Measurements from ENCODE around the gene RBM17. TPM values are rescaled to one million over a fixed set of nuclear protein-coding genes. Genes with fewer than 3 reads are reported as not detected.

Gene RBM17
- total RNA-seq, 1 experiment from 2014 or later, result 124 TPM

- Mint-ChIP-seq H3K4me1 (peaks cover 38 to 42% of the 10 kb centered on the region in 2 experiments), H3K9me3 (no peaks in the 10 kb centered on the region), H3K27ac (peak overlapping the region; percentile 74 to 95 (median 94); a peak in 6 of 7 replicates), H3K4me3 (peak overlapping the region in 1 of 2 experiments; percentile 70; a peak in 3 of 5 replicates), H3K36me3 (ENCODE audit: insufficient read depth in 1 of 3, low read depth in 3 of 3) (peaks cover 49 to 71% (median 69%) of the 10 kb centered on the region in 3 experiments), H3K27me3 (ENCODE audit: low read depth) (no peaks in the 10 kb centered on the region)
- no peak overlapping the region for H3K9ac ChIP-seq (ENCODE audit: extremely low read depth, insufficient read length, low read length)
- no peak overlapping the region for H4K5ac ChIP-seq (ENCODE audit: insufficient read length, low read depth, low read length)
- no peak overlapping the region for H2BK120ac ChIP-seq (ENCODE audit: low read depth, low read length, poor library complexity, severe bottlenecking)
- H2AFZ ChIP-seq (ENCODE audit: low read length), result no peak overlapping the region
- H3K56ac ChIP-seq (ENCODE audit: insufficient read length, low read depth, low read length), result no peak overlapping the region
- no peaks in the 10 kb centered on the region for H4K20me1 ChIP-seq (ENCODE audit: control insufficient read depth, insufficient read depth, insufficient read length)
- H3T11ph ChIP-seq (ENCODE audit: low read length), result no peak overlapping the region
- H2BK5ac ChIP-seq (ENCODE audit: insufficient read length, low read length), result no peak overlapping the region
- peak; percentile 92 for DNase-seq
- H2BK15ac ChIP-seq (ENCODE audit: low read depth, low read length), result no peak overlapping the region
- no peak overlapping the region for H4K91ac ChIP-seq (ENCODE audit: insufficient read length, low read depth, low read length)
- H3K27ac ChIP-seq (ENCODE audit: insufficient read length, low read depth, low read length), result no peak overlapping the region
- H3K23me2 ChIP-seq (ENCODE audit: insufficient read length, low read depth, low read length, poor library complexity, severe bottlenecking), result no peaks in the 10 kb centered on the region
- H3K27me3 ChIP-seq (ENCODE audit: insufficient read depth, low read length), result no peaks in the 10 kb centered on the region
- WGBS (ENCODE audit: extremely low coverage, insufficient read length, low lambda C conversion rate), result no CpG with 5 or more reads among the region's 12 CpGs
- H3K9me3 ChIP-seq (ENCODE audit: control insufficient read depth, low read depth, low read length), result no peaks in the 10 kb centered on the region
- peaks cover 3% of the 10 kb centered on the region for H3K79me1 ChIP-seq (ENCODE audit: insufficient read depth, low read depth, low read length, poor library complexity, severe bottlenecking)
- H2BK12ac ChIP-seq (ENCODE audit: insufficient read length, low read depth, low read length), result no peak overlapping the region
- H3K4me2 ChIP-seq (ENCODE audit: insufficient read depth, insufficient read length, low read length), result no peak overlapping the region
- no peak overlapping the region for H3K18ac ChIP-seq (ENCODE audit: insufficient read length, low read depth, low read length)
- TF ChIP-seq CTCF (conservative IDR thresholded peaks at IDR 0.05), result peak; percentile 88
- no peak overlapping the region for H3K23ac ChIP-seq (ENCODE audit: insufficient read length, low read depth, low read length)
- H3K4ac ChIP-seq (ENCODE audit: low read depth, low read length), result no peak overlapping the region
- H3K79me2 ChIP-seq (ENCODE audit: insufficient read depth, low read length), result no peaks in the 10 kb centered on the region
- H3K4me1 ChIP-seq (ENCODE audit: insufficient read depth, low read length), result peaks cover 9% of the 10 kb centered on the region
- no peak overlapping the region for H2AK5ac ChIP-seq (ENCODE audit: insufficient read length, low read length)
- H2BK20ac ChIP-seq (ENCODE audit: low read depth, low read length, poor library complexity, severe bottlenecking), result no peak overlapping the region
- no peak overlapping the region for H4K8ac ChIP-seq (replicated peaks; ENCODE audit: insufficient read length, low read depth, low read length)
- no peak overlapping the region for H3K14ac ChIP-seq (ENCODE audit: insufficient read depth, low read length)
Measured at GRCh38 chr10:6108631-6109443, 20.0 kb downstream of the RBM17 start.
